H1 (cell line): ENCODE measurements around the gene FH. TPM values are rescaled to one million over a fixed set of nuclear protein-coding genes. Genes with fewer than 3 reads are reported as not detected.

Source experiments
- CTCF ChIA-PET: fragments of 300-600 bp; sonication (Branson Sonifier 250); formaldehyde crosslinking; loops from one replicate; lab custom pipeline; 2021; ENCODE audit not compliant: partially characterized antibody; lab: Charles Lee
- POLR2A ChIA-PET: fragments of 300-600 bp; sonication (Branson Sonifier 250); formaldehyde crosslinking; loops from one replicate; lab custom pipeline; 2021; ENCODE audit warnings: inconsistent platforms; ENCODE audit not compliant: partially characterized antibody; lab: Charles Lee
- DNase-seq, 2 experiments: peaks; one replicate each; pipeline versions ENCODE4 v3.0.0 to v3.0.0-alpha.2; 2010 to 2022; ENCODE audit warnings: low spot score in 2 of 2, low read depth in 1 of 2, mixed read lengths in 1 of 2
- FAIRE-seq: peaks from 2 replicates; lab custom pipeline; 2011; peaks lifted over from hg19 to GRCh38; lab: Jason Lieb, UNC
- H2AFZ ChIP-seq: 2 replicates; pipeline ENCODE4 v1.8.1; 2012; ENCODE audit warnings: low read length, inconsistent platforms
- H2AK5ac ChIP-seq: 2 replicates; pipeline ENCODE4 v1.6.1; 2013; ENCODE audit warnings: low read depth, low read length
- H2BK120ac ChIP-seq: replicated peaks from 2 replicates; pipeline ENCODE3; 2013; ENCODE audit warnings: low read depth, low read length, inconsistent platforms
- H2BK12ac ChIP-seq: 2 replicates; pipeline ENCODE4 v1.6.1; 2013; ENCODE audit warnings: low read depth, low read length
- H2BK15ac ChIP-seq: 2 replicates; pipeline ENCODE4 v1.6.1; 2013; ENCODE audit warnings: low read length
- H2BK20ac ChIP-seq: 2 replicates; pipeline ENCODE4 v1.6.1; 2013; ENCODE audit warnings: low read length
- H2BK5ac ChIP-seq: 2 replicates; pipeline ENCODE4 v1.6.1; 2013; ENCODE audit warnings: low read depth, low read length
- H3K14ac ChIP-seq: 2 replicates; pipeline ENCODE4 v1.6.1; 2013; ENCODE audit warnings: inconsistent platforms; ENCODE audit not compliant: insufficient read length
- H3K18ac ChIP-seq: 2 replicates; pipeline ENCODE4 v1.6.1; 2013; ENCODE audit warnings: low read length; ENCODE audit errors: extremely low read depth
- H3K23ac ChIP-seq: 2 replicates; pipeline ENCODE4 v1.6.1; 2013; ENCODE audit warnings: inconsistent platforms; ENCODE audit not compliant: insufficient read length
- H3K23me2 ChIP-seq: 2 replicates; pipeline ENCODE4 v1.6.1; 2013; ENCODE audit warnings: low read depth, low read length
- H3K27ac ChIP-seq: 2 replicates; pipeline ENCODE4 v1.6.1; 2011; ENCODE audit warnings: low read depth, low read length, inconsistent platforms
- H3K27me3 ChIP-seq, 4 experiments: replicated peaks in 1 of 4; 1 replicate in 1 of 4; 2 replicates in 3 of 4; pipeline versions ENCODE4 v1.6.1 to v1.8.1; 2011 to 2013; ENCODE audit warnings: low read length in 3 of 4, mild to moderate bottlenecking in 3 of 4, inconsistent platforms in 2 of 4, mixed read lengths in 2 of 4, moderate library complexity in 1 of 4; ENCODE audit not compliant: control insufficient read depth in 3 of 4, insufficient read depth in 3 of 4; ENCODE audit errors: extremely low read depth in 1 of 4
- H3K36me3 ChIP-seq, 4 experiments: 2 replicates each; pipeline versions ENCODE4 v1.6.1 to v1.8.1; 2011 to 2013; ENCODE audit warnings: mild to moderate bottlenecking in 4 of 4, low read length in 3 of 4, moderate library complexity in 2 of 4, control low read depth in 1 of 4, inconsistent platforms in 1 of 4; ENCODE audit not compliant: insufficient read depth in 4 of 4, control insufficient read depth in 2 of 4
- H3K4ac ChIP-seq: replicated peaks from 2 replicates; pipeline ENCODE3; 2013; ENCODE audit warnings: low read length, low read depth, mixed read lengths, inconsistent platforms; ENCODE audit not compliant: insufficient read length
- H3K4me1 ChIP-seq, 4 experiments: replicated peaks in 1 of 4; 1 replicate in 1 of 4; 2 replicates in 3 of 4; pipeline versions ENCODE4 v1.6.1 to v1.8.1; 2011 to 2013; ENCODE audit warnings: low read length in 3 of 4, inconsistent platforms in 2 of 4, mixed read lengths in 1 of 4; ENCODE audit not compliant: insufficient read depth in 4 of 4, control insufficient read depth in 3 of 4
- H3K4me2 ChIP-seq, 2 experiments: 2 replicates each; pipeline versions ENCODE4 v1.6.1 to v1.8.1; 2011 to 2013; ENCODE audit warnings: low read depth in 2 of 2, low read length in 2 of 2, control low read depth in 1 of 2, inconsistent platforms in 1 of 2, mild to moderate bottlenecking in 1 of 2; ENCODE audit not compliant: insufficient read depth in 1 of 2
- H3K4me3 ChIP-seq, 4 experiments: fragments of 200-600, 300-600 bp in 1 of 4; sonication (generic), shearing (Covaris generic), sonication (Bioruptor Twin) in 1 of 4; 2 replicates each; pipeline versions ENCODE4 v1.5.1 to v1.8.1; 2011 to 2016; ENCODE audit warnings: low read length in 4 of 4, low read depth in 3 of 4, control low read depth in 2 of 4, inconsistent platforms in 2 of 4, mild to moderate bottlenecking in 2 of 4, mixed read lengths in 1 of 4, moderate library complexity in 1 of 4; ENCODE audit not compliant: insufficient read depth in 2 of 4; ENCODE audit errors: extremely low read depth in 1 of 4
- H3K56ac ChIP-seq: replicated peaks from 2 replicates; pipeline ENCODE3; 2013; ENCODE audit warnings: low read depth, mild to moderate bottlenecking, mixed read lengths, low read length, inconsistent platforms; ENCODE audit not compliant: insufficient read length
- H3K79me1 ChIP-seq: 2 replicates; pipeline ENCODE4 v1.6.1; 2013; ENCODE audit warnings: low read depth, low read length, control low read depth
- H3K79me2 ChIP-seq, 2 experiments: 2 replicates each; pipeline versions ENCODE4 v1.6.1 to v1.8.1; 2012 to 2013; ENCODE audit warnings: low read length in 2 of 2, mild to moderate bottlenecking in 2 of 2, inconsistent platforms in 1 of 2; ENCODE audit not compliant: insufficient read depth in 2 of 2, control insufficient read depth in 1 of 2
- H3K9ac ChIP-seq, 4 experiments: replicated peaks in 1 of 4; 1 replicate in 1 of 4; 2 replicates in 3 of 4; pipeline versions ENCODE4 v1.6.1 to v1.8.1; 2011 to 2013; ENCODE audit warnings: low read depth in 3 of 4, low read length in 3 of 4, control low read depth in 2 of 4, mild to moderate bottlenecking in 2 of 4, moderate library complexity in 2 of 4, inconsistent platforms in 1 of 4; ENCODE audit errors: extremely low read depth in 1 of 4
- H3K9me3 ChIP-seq, 2 experiments: 2 replicates each; pipeline versions ENCODE4 v1.6.1 to v1.8.1; 2012 to 2013; ENCODE audit warnings: mild to moderate bottlenecking in 2 of 2, moderate library complexity in 2 of 2, control low read depth in 1 of 2, inconsistent platforms in 1 of 2, low read depth in 1 of 2, low read length in 1 of 2, mixed read lengths in 1 of 2; ENCODE audit not compliant: insufficient read depth in 2 of 2
- H4K20me1 ChIP-seq, 2 experiments: replicated peaks in 1 of 2; 2 replicates each; pipeline versions ENCODE3 to v1.8.1; 2011 to 2013; ENCODE audit warnings: inconsistent platforms in 2 of 2, low read length in 2 of 2, mild to moderate bottlenecking in 1 of 2; ENCODE audit not compliant: insufficient read depth in 2 of 2, control insufficient read depth in 1 of 2
- H4K5ac ChIP-seq: 2 replicates; pipeline ENCODE4 v1.6.1; 2013; ENCODE audit warnings: low read length, low read depth, mixed read lengths, inconsistent platforms; ENCODE audit not compliant: insufficient read length
- H4K8ac ChIP-seq: 2 replicates; pipeline ENCODE4 v1.8.0; 2013; ENCODE audit warnings: mild to moderate bottlenecking, moderate library complexity, low read length, inconsistent platforms; ENCODE audit not compliant: insufficient read depth; ENCODE audit errors: extremely low read depth
- H4K91ac ChIP-seq: replicated peaks from 2 replicates; pipeline ENCODE3; 2013; ENCODE audit warnings: low read length, mixed read lengths, inconsistent platforms; ENCODE audit not compliant: insufficient read length
- BRCA1 ChIP-seq: IDR thresholded peaks from 2 replicates; pipeline ENCODE4 v1.6.1; 2012; ENCODE audit warnings: low read depth, low read length, improper control_type of control experiment
- CHD1 ChIP-seq: IDR thresholded peaks from 2 replicates; pipeline ENCODE4 v1.6.1; 2012; ENCODE audit warnings: low read depth, low read length, improper control_type of control experiment
- CHD2 ChIP-seq: IDR thresholded peaks from 2 replicates; pipeline ENCODE4 v1.6.1; 2012; ENCODE audit warnings: low read length, improper control_type of control experiment
- FOSL1 ChIP-seq: IDR thresholded peaks from 2 replicates; pipeline ENCODE4 v1.6.1; 2011; ENCODE audit warnings: mild to moderate bottlenecking, low read depth, low read length, moderate library complexity; ENCODE audit not compliant: insufficient read depth
- SAP30 ChIP-seq: fragments of 300-600 bp; sonication (generic); IDR thresholded peaks from 2 replicates; pipeline ENCODE4 v1.7.1; 2012; ENCODE audit warnings: low read length, moderate library complexity, mild to moderate bottlenecking, inconsistent platforms; ENCODE audit not compliant: insufficient read depth, insufficient replicate concordance
- WGBS, 2 experiments: shearing (Covaris generic) in 1 of 2; methylation state at CpG; one replicate each; pipeline versions ENCODE4 v1.1.6 to v1.1.7; 2013 to 2015; ENCODE audit warnings: low lambda C conversion rate in 2 of 2, mixed read lengths in 2 of 2, inconsistent platforms in 1 of 2, low coverage in 1 of 2, missing lambda C conversion rate in 1 of 2; ENCODE audit not compliant: insufficient replicate concordance in 2 of 2, insufficient coverage in 1 of 2, insufficient read length in 1 of 2; ENCODE audit errors: extremely low coverage in 1 of 2, missing lambda C conversion rate in 1 of 2; 5-methylcytosine and 5-hydroxymethylcytosine counted together
- polyA plus RNA-seq, 7 experiments: library from polyadenylated mRNA; depleted of rRNA in 3 of 7; stranded (reverse) in 5 of 7; unstranded in 2 of 7; fragments of >200 nt in 5 of 7; fragments of 200-250 nt in 2 of 7; gene quantifications; 1 replicate in 5 of 7; 2 replicates in 1 of 7; 4 replicates in 1 of 7; pipeline versions ENCODE4 v1.2.1 to v1.2.3, GENCODE V29; 2011 to 2013; ENCODE audit warnings: missing spikeins in 2 of 7, mixed read lengths in 2 of 7
- total RNA-seq: library from RNA; stranded (reverse); fragmentation: NEBNext Ultra II Directional; extraction: Animal tissue kit (Norgen Biotek cat#: 25700); gene quantifications from 2 replicates; pipeline ENCODE4 v1.2.1, GENCODE V29; 2021
- TF ChIP-seq, protein P1 (sequence below): IDR thresholded peaks from 2 replicates; pipeline ENCODE4 v1.6.1; 2012; ENCODE audit warnings: low read length, inconsistent platforms
- TF ChIP-seq, protein P2 (sequence below), 3 experiments: IDR thresholded peaks; 1 replicate in 2 of 3; 2 replicates in 1 of 3; pipeline versions ENCODE4 v1.5.1 to v1.6.1; 2011; ENCODE audit warnings: low read length in 3 of 3, mild to moderate bottlenecking in 3 of 3, inconsistent platforms in 2 of 3, low read depth in 1 of 3, moderate library complexity in 1 of 3; ENCODE audit not compliant: insufficient read depth in 1 of 3; ENCODE audit errors: control extremely low read depth in 1 of 3
- TF ChIP-seq, protein P3 (sequence below): IDR thresholded peaks from 2 replicates; pipeline ENCODE4 v1.6.1; 2011; ENCODE audit warnings: low read length, improper control_type of control experiment

FH gene
- total and polyA plus RNA-seq, 2 of the 8 experiments (the other 6 are each of a cell fraction or from before 2014, with no cell fraction given), result 45.0 to 81.9 TPM

DNA sequence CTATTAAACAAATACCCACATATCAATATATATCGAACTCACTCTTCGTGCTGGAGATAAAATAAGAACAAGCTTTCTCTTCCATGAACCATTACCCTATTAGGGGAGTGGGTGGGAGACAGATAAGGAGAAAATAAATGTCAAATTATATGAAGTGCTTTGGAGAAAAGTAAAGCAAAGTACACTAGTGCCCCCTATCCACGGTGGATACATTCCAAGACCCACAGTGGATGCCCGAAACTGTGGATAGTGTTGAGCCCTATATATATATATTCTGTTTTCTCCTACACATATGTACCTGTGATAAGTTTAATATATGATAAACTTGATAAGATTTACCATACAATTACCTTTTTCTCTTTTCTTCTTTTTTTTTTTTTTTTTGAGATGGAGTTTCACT, 54.6 kb downstream of the FH start:
- H2BK12ac ChIP-seq, result no peak overlapping the region
- no peaks in the 10 kb centered on the region for H4K20me1 ChIP-seq
- 89% methylated on average over 4 of the region's 4 CpGs; no CpG with 5 or more reads in 1 of the 2 experiments for WGBS, 2 experiments
- H2BK5ac ChIP-seq, result no peak overlapping the region
- H3K4ac ChIP-seq, result no peak overlapping the region
- no peak overlapping the region for H3K18ac ChIP-seq
- no peaks in the 10 kb centered on the region for H3K79me1 ChIP-seq
- H3K36me3 ChIP-seq, result no peaks in the 10 kb centered on the region
- no peak overlapping the region for H3K56ac ChIP-seq
- no peak overlapping the region for H3K23ac ChIP-seq
- no peak overlapping the region for H3K27ac ChIP-seq
- H2BK120ac ChIP-seq, result no peak overlapping the region
- H3K9me3 ChIP-seq, result no peaks in the 10 kb centered on the region
- no peak overlapping the region for H4K8ac ChIP-seq
- no peak overlapping the region for H2AFZ ChIP-seq
- no peak overlapping the region for H3K4me2 ChIP-seq
- no peak overlapping the region for H2BK20ac ChIP-seq
- H3K4me3 ChIP-seq, result no peak overlapping the region
- no peak overlapping the region for H4K5ac ChIP-seq
- no peaks in the 10 kb centered on the region for H3K27me3 ChIP-seq
- H2BK15ac ChIP-seq, result no peak overlapping the region
- ChIA-PET CTCF (interaction anchor here (0.7 to 1.8 kb wide), 6 partner anchors 13 to 496 kb away, joined by 3 to 7 read pairs (median 4); no protein-coding TSS in a partner anchor), POLR2A (no interaction called here)
- H3K14ac ChIP-seq, result no peak overlapping the region
- H3K9ac ChIP-seq, result no peak overlapping the region
- no peaks in the 10 kb centered on the region for H3K4me1 ChIP-seq
- no peak overlapping the region for H2AK5ac ChIP-seq
- no peak for DNase-seq
- no peak overlapping the region for H4K91ac ChIP-seq
- H3K79me2 ChIP-seq, result no peaks in the 10 kb centered on the region
- no peak for FAIRE-seq
- no peaks in the 10 kb centered on the region for H3K23me2 ChIP-seq
- TF ChIP-seq, protein P1, sequence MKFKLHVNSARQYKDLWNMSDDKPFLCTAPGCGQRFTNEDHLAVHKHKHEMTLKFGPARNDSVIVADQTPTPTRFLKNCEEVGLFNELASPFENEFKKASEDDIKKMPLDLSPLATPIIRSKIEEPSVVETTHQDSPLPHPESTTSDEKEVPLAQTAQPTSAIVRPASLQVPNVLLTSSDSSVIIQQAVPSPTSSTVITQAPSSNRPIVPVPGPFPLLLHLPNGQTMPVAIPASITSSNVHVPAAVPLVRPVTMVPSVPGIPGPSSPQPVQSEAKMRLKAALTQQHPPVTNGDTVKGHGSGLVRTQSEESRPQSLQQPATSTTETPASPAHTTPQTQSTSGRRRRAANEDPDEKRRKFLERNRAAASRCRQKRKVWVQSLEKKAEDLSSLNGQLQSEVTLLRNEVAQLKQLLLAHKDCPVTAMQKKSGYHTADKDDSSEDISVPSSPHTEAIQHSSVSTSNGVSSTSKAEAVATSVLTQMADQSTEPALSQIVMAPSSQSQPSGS, result no peak
- TF ChIP-seq CHD1 (no peak), CHD2 (no peak), FOSL1 (no peak), SAP30 (no peak), BRCA1 (no peak)
- TF ChIP-seq, protein P2, sequence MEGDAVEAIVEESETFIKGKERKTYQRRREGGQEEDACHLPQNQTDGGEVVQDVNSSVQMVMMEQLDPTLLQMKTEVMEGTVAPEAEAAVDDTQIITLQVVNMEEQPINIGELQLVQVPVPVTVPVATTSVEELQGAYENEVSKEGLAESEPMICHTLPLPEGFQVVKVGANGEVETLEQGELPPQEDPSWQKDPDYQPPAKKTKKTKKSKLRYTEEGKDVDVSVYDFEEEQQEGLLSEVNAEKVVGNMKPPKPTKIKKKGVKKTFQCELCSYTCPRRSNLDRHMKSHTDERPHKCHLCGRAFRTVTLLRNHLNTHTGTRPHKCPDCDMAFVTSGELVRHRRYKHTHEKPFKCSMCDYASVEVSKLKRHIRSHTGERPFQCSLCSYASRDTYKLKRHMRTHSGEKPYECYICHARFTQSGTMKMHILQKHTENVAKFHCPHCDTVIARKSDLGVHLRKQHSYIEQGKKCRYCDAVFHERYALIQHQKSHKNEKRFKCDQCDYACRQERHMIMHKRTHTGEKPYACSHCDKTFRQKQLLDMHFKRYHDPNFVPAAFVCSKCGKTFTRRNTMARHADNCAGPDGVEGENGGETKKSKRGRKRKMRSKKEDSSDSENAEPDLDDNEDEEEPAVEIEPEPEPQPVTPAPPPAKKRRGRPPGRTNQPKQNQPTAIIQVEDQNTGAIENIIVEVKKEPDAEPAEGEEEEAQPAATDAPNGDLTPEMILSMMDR (IDR thresholded peaks at IDR 0.05; ENCODE audit: control extremely low read depth in 1 of 3, insufficient read depth in 1 of 3, low read depth in 1 of 3, low read length in 3 of 3), result peak; percentile 3 to 26 (median 12); a peak in 3 of 4 replicates
- TF ChIP-seq, protein P3, sequence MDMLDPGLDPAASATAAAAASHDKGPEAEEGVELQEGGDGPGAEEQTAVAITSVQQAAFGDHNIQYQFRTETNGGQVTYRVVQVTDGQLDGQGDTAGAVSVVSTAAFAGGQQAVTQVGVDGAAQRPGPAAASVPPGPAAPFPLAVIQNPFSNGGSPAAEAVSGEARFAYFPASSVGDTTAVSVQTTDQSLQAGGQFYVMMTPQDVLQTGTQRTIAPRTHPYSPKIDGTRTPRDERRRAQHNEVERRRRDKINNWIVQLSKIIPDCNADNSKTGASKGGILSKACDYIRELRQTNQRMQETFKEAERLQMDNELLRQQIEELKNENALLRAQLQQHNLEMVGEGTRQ, result no peak
